ENCODE results near the gene MGARP. TPM values are rescaled to one million over a fixed set of nuclear protein-coding genes. Genes with fewer than 3 reads are reported as not detected.
"Not testable (repeated sequence)": the region's sequence is repeated elsewhere in the genome, so short reads cannot be mapped to it uniquely, and the experiment has no call there.

MGARP gene
- total RNA-seq, 1 donor from 2014 or later, result 1.7 TPM

- Mint-ChIP-seq H3K27me3 (no peaks in the 10 kb centered on the region), H3K27ac (no peak overlapping the region), H3K4me1 (ENCODE audit: unreplicated experiment) (peaks cover 13% of the 10 kb centered on the region), H3K9me3 (no peaks in the 10 kb centered on the region), H3K36me3 (no peaks in the 10 kb centered on the region), H3K4me3 (no peak overlapping the region)
- TF ChIP-seq, protein P1, sequence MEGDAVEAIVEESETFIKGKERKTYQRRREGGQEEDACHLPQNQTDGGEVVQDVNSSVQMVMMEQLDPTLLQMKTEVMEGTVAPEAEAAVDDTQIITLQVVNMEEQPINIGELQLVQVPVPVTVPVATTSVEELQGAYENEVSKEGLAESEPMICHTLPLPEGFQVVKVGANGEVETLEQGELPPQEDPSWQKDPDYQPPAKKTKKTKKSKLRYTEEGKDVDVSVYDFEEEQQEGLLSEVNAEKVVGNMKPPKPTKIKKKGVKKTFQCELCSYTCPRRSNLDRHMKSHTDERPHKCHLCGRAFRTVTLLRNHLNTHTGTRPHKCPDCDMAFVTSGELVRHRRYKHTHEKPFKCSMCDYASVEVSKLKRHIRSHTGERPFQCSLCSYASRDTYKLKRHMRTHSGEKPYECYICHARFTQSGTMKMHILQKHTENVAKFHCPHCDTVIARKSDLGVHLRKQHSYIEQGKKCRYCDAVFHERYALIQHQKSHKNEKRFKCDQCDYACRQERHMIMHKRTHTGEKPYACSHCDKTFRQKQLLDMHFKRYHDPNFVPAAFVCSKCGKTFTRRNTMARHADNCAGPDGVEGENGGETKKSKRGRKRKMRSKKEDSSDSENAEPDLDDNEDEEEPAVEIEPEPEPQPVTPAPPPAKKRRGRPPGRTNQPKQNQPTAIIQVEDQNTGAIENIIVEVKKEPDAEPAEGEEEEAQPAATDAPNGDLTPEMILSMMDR (conservative IDR thresholded peaks at IDR 0.05), result no peak
- DNase-seq (ENCODE audit: extremely low spot score, unreplicated experiment), result no peak
These were observed 14.4 kb downstream of the MGARP start for GRCh38 chr4:139265654-139266053.

DNA sequence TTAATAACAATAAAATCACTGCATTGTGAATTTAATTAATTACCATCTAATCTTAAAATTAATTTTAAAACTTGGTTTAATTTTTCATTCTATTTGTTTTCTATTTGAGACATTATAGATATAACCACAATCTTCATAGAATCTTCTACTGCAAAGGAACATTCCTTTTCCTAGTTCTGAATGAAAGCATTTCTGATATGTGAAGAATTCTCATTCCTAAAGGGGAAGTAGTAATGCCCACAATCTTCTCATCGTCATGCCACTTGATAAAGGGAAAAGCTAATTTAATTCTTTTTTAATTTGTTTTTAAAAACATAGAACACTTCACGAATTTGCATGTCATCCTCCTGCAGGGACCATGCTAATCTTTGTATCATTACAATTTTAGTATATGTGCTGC, 23.7 kb downstream of the MGARP start:
- no peak overlapping the region for H3K4me3 Mint-ChIP-seq
- no peaks in the 10 kb centered on the region for H3K36me3 Mint-ChIP-seq
- no peak overlapping the region for H3K27ac Mint-ChIP-seq
- no peaks in the 10 kb centered on the region for H3K27me3 Mint-ChIP-seq
- TF ChIP-seq, protein P1 (conservative IDR thresholded peaks at IDR 0.05), result no peak
- no peaks in the 10 kb centered on the region for H3K4me1 Mint-ChIP-seq (ENCODE audit: unreplicated experiment)
- no peaks in the 10 kb centered on the region for H3K9me3 Mint-ChIP-seq
- no peak for DNase-seq (ENCODE audit: extremely low spot score, unreplicated experiment)

DNA sequence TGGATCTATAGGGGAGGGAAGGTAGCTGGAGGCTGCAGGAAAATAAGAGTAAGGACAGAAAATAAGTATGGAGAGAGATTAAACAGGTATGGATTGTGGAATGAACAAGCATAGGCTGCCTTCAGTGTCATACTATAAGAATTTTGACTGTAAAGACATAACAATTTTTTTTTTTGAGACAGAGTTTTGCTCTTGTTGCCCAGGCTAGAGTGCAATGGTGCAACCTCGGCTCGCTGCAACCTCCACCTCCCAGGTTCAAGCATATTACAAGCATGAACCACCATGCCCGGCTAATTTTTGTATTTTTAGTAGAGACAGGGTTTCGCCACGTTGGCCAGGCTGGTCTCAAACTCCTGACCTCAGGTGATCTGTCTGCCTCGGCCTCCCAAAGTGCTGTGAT, 24.4 kb downstream of the MGARP start:
- H3K27ac Mint-ChIP-seq; H3K27me3 Mint-ChIP-seq; H3K4me1 Mint-ChIP-seq (ENCODE audit: unreplicated experiment); H3K36me3 Mint-ChIP-seq; DNase-seq (ENCODE audit: extremely low spot score, unreplicated experiment); H3K4me3 Mint-ChIP-seq; H3K9me3 Mint-ChIP-seq: not testable (repeated sequence)

GRCh38 chr4:139253713-139254112, 26.3 kb downstream of the MGARP start:
- no peak for DNase-seq (ENCODE audit: extremely low spot score, unreplicated experiment)
- Mint-ChIP-seq H3K4me1 (ENCODE audit: unreplicated experiment) (peaks cover 2% of the 10 kb centered on the region), H3K9me3 (no peaks in the 10 kb centered on the region), H3K27me3 (no peaks in the 10 kb centered on the region), H3K4me3 (no peak overlapping the region), H3K36me3 (no peaks in the 10 kb centered on the region), H3K27ac (no peak overlapping the region)
- TF ChIP-seq, protein P1 (conservative IDR thresholded peaks at IDR 0.05), result no peak

- Mint-ChIP-seq H3K27ac (no peak overlapping the region), H3K27me3 (no peaks in the 10 kb centered on the region), H3K36me3 (no peaks in the 10 kb centered on the region), H3K4me1 (ENCODE audit: unreplicated experiment) (peaks cover 4% of the 10 kb centered on the region), H3K9me3 (no peaks in the 10 kb centered on the region), H3K4me3 (no peak overlapping the region)
- TF ChIP-seq, protein P1 (conservative IDR thresholded peaks at IDR 0.05), result no peak
- DNase-seq (ENCODE audit: extremely low spot score, unreplicated experiment), result no peak
These were observed 27.0 kb downstream of the MGARP start for GRCh38 chr4:139253046-139253445.

DNA sequence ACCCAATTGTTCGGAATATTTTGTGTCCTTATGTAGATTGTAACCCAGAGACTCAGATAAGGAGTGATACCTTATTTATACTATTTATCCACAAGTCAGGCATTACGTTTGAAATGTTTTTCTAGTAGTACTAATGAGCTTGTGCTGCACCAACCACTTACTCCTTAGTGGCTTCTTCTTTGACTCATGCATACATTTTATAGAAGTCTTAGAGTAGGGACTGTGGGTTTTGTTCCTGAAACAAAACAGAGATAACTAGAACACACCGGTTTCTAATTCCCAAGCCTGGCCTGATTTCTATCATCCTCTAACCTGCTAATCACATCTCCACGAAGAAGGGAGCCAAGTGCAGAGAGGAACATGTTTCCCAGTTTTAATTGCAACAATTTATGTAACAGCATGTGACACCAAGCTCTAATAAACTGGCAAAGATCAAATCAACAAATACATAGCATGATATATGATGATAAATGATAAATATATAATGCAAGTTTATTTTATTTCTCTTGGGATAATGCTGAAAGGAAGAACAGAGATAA, 32.3 kb downstream of the MGARP start:
- H3K27ac Mint-ChIP-seq, result no peak overlapping the region
- no peak for DNase-seq (ENCODE audit: extremely low spot score, unreplicated experiment)

More for the DNA sequence above, 32.3 kb downstream of the MGARP start:
- TF ChIP-seq, protein P1 (conservative IDR thresholded peaks at IDR 0.05), result no peak
- Mint-ChIP-seq H3K36me3 (no peaks in the 10 kb centered on the region), H3K4me1 (ENCODE audit: unreplicated experiment) (peaks cover 4% of the 10 kb centered on the region), H3K4me3 (no peak overlapping the region), H3K9me3 (no peaks in the 10 kb centered on the region), H3K27me3 (no peaks in the 10 kb centered on the region)

All from type B pancreatic cell (in vitro differentiated cells).